OCI-LY1 (cell line): Measurements from ENCODE around the gene RBBP8.

Experiments used
- CTCF ChIP-seq: fragments of 200-600 bp; sonication (generic), shearing (Covaris generic); IDR thresholded peaks from 2 replicates; pipeline ENCODE4 v1.5.1; 2017; ENCODE audit warnings: mild to moderate bottlenecking, antibody characterized with exemption, low read length, moderate library complexity, mixed read lengths
- EZH2 ChIP-seq: fragments of 200-600 bp; sonication (generic), shearing (Covaris generic); IDR thresholded peaks from 2 replicates; pipeline ENCODE4 v1.8.0; 2017; ENCODE audit warnings: borderline replicate concordance, mixed run types, mild to moderate bottlenecking, antibody characterized with exemption, low read length, moderate library complexity, mixed read lengths

- TF ChIP-seq CTCF = no peak
- TF ChIP-seq EZH2 = no peak
Observed at GRCh38 chr18:22999647-23000046, 66.5 kb downstream of the RBBP8 start.
